Amygdala (tissue), 56 donors: ENCODE results near the gene ZNF169.
"Not testable (repeated sequence)": the region's sequence is repeated elsewhere in the genome, so short reads cannot be mapped to it uniquely, and the experiment has no call there.

Source experiments
- DNase-seq, 56 donors: peaks; one replicate each; lab custom pipeline; 2025; lab: John Stamatoyannopoulos, UW

Gene ZNF169

DNA sequence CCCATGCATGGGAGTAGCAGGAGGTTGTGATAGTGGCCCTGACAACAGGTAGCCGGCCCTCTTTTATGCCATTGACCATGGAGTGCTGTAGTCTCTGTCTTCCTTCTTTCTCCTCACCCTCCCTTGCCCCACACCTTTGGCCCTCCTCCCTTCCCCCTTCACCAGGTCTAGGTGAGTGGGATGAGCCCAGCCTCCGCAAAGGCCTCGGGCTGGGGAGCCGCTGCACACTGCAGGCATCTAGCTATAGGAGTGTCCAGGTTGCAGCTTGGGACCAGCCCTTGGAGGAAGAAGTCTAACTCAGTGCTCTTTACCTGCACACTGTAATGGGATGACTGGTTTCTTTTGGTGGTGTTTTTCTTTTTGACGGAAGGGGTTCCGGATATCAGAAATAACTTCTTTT lies 81.7 kb downstream of the ZNF169 start:
- not testable (repeated sequence) for DNase-seq

DNA sequence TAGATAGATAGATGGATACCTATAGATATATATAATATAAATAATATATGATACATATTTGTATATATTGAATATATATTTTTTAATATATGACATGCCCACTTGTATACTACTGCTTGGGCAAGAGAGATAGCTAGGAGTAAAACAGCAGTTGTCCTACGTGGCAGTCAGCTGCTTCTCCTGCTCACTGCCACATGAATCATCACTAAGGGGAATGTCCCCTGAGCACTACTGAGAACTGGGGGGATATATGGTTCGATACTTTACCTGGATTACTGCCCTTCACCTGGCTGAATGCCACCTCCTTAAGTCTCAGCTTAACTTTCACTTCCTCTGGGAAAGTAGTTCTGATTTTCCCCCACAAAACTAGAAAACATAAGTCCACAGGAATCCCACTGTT lies 82.6 kb downstream of the ZNF169 start:
- DNase-seq: not testable (repeated sequence)

DNA sequence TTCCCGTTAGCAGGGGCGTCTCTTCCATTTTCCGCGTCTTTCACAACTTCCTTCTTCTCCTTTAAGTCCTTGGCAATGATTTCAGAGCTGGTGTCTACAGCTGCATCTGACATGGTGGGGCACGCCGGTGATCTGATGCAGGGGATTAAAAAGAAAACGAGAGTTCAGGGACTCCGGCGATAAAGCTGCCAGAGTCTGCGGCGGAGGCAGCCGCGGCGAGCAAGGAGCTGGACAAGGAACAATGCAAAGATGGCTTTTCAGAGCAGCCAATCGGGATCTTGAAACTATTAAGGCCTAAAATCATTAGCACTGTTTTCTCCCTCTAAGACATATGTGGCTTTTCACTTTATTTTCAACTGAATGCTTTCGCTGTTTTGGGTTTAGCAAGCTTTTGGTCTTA lies 88.4 kb downstream of the ZNF169 start:
- DNase-seq: not testable (repeated sequence)

DNA sequence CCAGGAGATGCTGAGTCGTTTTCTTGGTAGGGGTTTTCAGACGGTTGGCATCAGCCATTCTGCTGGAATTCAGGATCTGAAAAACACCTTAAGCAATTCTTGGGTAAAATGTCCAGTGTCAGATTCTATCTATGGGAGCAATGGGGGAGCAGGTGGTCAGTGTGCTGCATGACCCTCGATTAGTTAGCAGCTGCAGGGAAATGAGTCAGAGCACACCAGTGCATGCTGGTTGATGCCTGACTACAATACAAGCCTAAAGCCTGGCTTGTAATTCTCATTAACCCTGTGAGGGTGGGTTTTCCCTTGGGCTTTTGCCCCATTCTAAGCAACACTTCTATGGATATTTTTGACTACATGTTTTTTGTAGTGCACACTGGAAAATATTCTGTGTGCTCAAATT lies 89.7 kb downstream of the ZNF169 start:
- not testable (repeated sequence) for DNase-seq
